IPS-18a (cell line): ENCODE measurements around the gene CCR3.

ENCODE experiments used
- H3K27ac ChIP-seq: one replicate; pipeline ENCODE4 v1.5.1; 2013; ENCODE audit warnings: low read length
- H3K27me3 ChIP-seq: one replicate; pipeline ENCODE4 v1.6.1; 2013; ENCODE audit warnings: mild to moderate bottlenecking, low read length; ENCODE audit not compliant: control insufficient read depth, insufficient read depth
- H3K36me3 ChIP-seq: one replicate; pipeline ENCODE4 v1.6.1; 2013; ENCODE audit warnings: low read depth, low read length; ENCODE audit not compliant: control insufficient read depth
- H3K4me1 ChIP-seq: one replicate; pipeline ENCODE4 v1.6.1; 2013; ENCODE audit warnings: low read depth, low read length; ENCODE audit not compliant: control insufficient read depth
- H3K4me3 ChIP-seq: one replicate; pipeline ENCODE4 v1.5.1; 2013; ENCODE audit warnings: low read length
- H3K9ac ChIP-seq: one replicate; pipeline ENCODE4 v1.6.1; 2013; ENCODE audit warnings: mild to moderate bottlenecking, low read length, moderate library complexity
- H3K9me3 ChIP-seq: one replicate; pipeline ENCODE4 v1.6.1; 2013; ENCODE audit warnings: low read depth, low read length; ENCODE audit not compliant: control insufficient read depth

Gene CCR3

GRCh38 chr3:46291046-46291445 is 48.8 kb downstream of the CCR3 start:
- Histone ChIP-seq H3K27me3 (no peaks in the 10 kb centered on the region), H3K9ac (no peak overlapping the region), H3K4me1 (no peaks in the 10 kb centered on the region), H3K27ac (no peak overlapping the region), H3K4me3 (no peak overlapping the region), H3K36me3 (no peaks in the 10 kb centered on the region), H3K9me3 (no peaks in the 10 kb centered on the region)

DNA sequence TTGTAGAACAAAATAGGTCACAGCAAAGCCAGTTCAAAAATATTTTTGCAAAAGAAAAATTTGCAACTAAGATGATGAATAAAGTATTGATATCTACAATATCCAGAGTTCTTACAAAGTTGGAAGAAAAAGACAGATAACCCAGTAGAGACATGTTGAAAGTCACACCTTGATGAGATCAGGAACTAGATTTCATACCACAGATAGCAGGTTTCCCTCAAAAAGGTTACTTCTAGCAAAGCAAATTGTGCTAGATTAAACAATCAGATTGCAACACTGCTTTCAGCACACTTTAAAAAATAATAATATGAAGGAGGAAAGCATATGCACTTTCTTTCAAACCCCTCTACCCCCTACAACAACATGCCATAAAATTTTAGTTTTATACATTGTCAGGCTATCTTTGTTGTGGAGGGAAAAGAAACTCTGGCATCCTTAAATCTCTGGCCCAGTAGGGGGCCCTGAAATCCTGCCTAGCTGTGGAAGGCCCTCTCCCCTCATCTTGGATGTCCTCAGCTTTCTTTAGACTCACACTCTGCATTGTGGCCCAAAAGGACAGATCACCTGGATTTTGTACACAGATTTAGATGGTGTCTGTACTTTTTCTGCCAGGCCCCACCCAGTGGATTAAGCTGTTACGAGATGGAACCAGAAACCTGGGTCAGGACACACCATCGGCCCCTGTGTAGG is 50.9 kb downstream of the CCR3 start:
- H3K27me3 ChIP-seq, result no peaks in the 10 kb centered on the region
- no peak overlapping the region for H3K27ac ChIP-seq
- H3K9me3 ChIP-seq, result no peaks in the 10 kb centered on the region
- no peaks in the 10 kb centered on the region for H3K4me1 ChIP-seq
- no peak overlapping the region for H3K9ac ChIP-seq
- no peaks in the 10 kb centered on the region for H3K36me3 ChIP-seq
- no peak overlapping the region for H3K4me3 ChIP-seq

DNA sequence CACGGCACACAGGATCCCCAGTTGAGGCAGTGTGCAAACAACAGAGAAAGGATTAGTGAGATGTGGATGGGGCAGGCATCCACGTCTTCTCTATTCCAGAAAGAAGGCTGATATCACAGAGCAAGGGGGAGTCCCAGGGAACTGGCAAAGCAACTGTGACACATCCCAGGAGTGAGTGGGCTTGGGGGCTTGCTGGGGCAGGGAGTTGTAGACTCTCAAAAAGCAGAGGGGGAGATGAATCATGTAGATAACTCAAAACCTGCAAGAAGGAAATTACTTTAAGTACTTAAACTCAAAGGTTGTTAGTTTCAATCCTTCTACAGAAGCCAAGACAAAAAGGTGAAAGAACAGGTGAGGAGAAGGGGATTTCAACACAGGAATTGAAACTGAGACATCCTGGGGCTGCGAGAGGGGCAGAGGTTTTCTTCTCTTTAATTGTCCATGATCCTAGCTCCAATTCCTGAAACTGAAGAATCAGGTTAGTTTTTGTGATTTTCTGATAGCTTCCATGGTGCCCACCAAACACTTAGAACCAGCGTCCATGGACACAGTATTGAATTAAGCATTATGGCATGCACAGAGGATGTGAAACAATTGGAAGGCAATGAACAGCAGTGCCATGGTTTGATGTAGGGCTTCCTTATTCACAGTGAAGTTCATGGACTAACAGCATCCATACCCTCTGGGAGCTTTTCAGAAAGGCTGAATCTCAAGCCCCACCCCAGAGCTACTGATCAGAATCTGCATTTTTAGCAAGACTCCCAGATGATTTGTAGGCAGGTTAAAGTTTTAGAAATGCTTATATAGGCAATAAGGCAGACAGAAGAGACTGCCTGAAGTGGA is 52.0 kb downstream of the CCR3 start:
- H3K9ac ChIP-seq, result no peak overlapping the region
- no peaks in the 10 kb centered on the region for H3K4me1 ChIP-seq
- H3K4me3 ChIP-seq, result no peak overlapping the region
- H3K36me3 ChIP-seq, result no peaks in the 10 kb centered on the region
- no peaks in the 10 kb centered on the region for H3K9me3 ChIP-seq
- H3K27me3 ChIP-seq, result no peaks in the 10 kb centered on the region
- H3K27ac ChIP-seq, result no peak overlapping the region

- H3K9me3 ChIP-seq, result no peaks in the 10 kb centered on the region
- no peak overlapping the region for H3K4me3 ChIP-seq
- H3K4me1 ChIP-seq, result no peaks in the 10 kb centered on the region
- H3K27ac ChIP-seq, result no peak overlapping the region
- H3K9ac ChIP-seq, result no peak overlapping the region
- no peaks in the 10 kb centered on the region for H3K36me3 ChIP-seq
- H3K27me3 ChIP-seq, result no peaks in the 10 kb centered on the region
Observed at GRCh38 chr3:46296826-46297225, 54.6 kb downstream of the CCR3 start.

GRCh38 chr3:46297658-46298423 is 55.6 kb downstream of the CCR3 start:
- H3K4me1 ChIP-seq, result no peaks in the 10 kb centered on the region
- no peak overlapping the region for H3K4me3 ChIP-seq
- no peak overlapping the region for H3K9ac ChIP-seq
- no peaks in the 10 kb centered on the region for H3K36me3 ChIP-seq
- no peak overlapping the region for H3K27ac ChIP-seq
- H3K9me3 ChIP-seq, result no peaks in the 10 kb centered on the region
- no peaks in the 10 kb centered on the region for H3K27me3 ChIP-seq

DNA sequence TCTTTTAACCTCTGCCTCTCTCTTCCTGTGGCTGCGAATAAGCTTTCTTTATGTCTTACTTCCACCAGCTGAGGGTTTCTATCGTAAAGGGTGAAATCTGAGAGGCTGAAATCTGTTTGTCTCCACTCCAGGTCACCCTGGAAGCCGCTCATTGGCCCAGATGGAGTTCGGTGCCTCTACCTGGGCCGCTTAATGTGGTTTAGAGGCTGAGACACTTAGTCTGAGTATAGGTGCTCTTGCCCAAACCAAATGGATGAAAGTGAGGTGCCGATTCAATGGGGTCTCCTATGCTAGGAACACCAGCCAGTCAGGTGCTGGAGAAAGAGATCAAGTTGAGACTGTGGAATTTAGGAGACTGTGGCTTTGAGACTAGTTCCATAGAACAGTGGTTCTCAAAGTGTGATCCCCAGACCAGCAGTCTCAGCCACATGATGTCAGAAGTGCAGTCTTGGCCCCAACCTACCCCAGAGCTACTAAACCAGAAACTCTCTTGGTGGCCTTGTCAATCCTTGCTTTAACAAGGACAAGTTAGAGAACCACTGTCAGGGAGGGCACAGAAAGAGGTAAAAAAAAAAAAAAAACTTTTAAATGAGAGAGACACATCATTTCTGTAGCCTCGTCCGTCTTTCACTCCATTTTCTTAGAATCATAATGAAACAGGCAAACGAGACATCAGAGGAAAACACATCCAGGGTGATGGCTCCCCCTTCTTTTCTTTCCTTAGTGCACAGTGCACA is 56.8 kb downstream of the CCR3 start:
- Histone ChIP-seq H3K27me3 (no peaks in the 10 kb centered on the region), H3K27ac (no peak overlapping the region), H3K4me1 (no peaks in the 10 kb centered on the region), H3K4me3 (no peak overlapping the region), H3K9ac (no peak overlapping the region), H3K9me3 (no peaks in the 10 kb centered on the region), H3K36me3 (no peaks in the 10 kb centered on the region)

- H3K27ac ChIP-seq, result no peak overlapping the region
Observed at GRCh38 chr3:46299608-46300460, 57.6 kb downstream of the CCR3 start.

GRCh38 chr3:46300461-46300789 is 58.2 kb downstream of the CCR3 start:
- H3K4me3 ChIP-seq, result no peak overlapping the region
- no peaks in the 10 kb centered on the region for H3K4me1 ChIP-seq
- no peaks in the 10 kb centered on the region for H3K9me3 ChIP-seq
- no peak overlapping the region for H3K9ac ChIP-seq
- no peaks in the 10 kb centered on the region for H3K36me3 ChIP-seq
- H3K27ac ChIP-seq, result no peak overlapping the region
- H3K27me3 ChIP-seq, result no peaks in the 10 kb centered on the region

More at GRCh38 chr3:46299608-46300460, 57.6 kb downstream of the CCR3 start:
- H3K9ac ChIP-seq, result no peak overlapping the region
- H3K9me3 ChIP-seq, result no peaks in the 10 kb centered on the region
- H3K36me3 ChIP-seq, result no peaks in the 10 kb centered on the region
- no peaks in the 10 kb centered on the region for H3K27me3 ChIP-seq
- no peaks in the 10 kb centered on the region for H3K4me1 ChIP-seq
- H3K4me3 ChIP-seq, result no peak overlapping the region

GRCh38 chr3:46301122-46301835 is 59.0 kb downstream of the CCR3 start:
- Histone ChIP-seq H3K4me1 (no peaks in the 10 kb centered on the region), H3K9me3 (no peaks in the 10 kb centered on the region), H3K27me3 (no peaks in the 10 kb centered on the region), H3K36me3 (no peaks in the 10 kb centered on the region), H3K9ac (no peak overlapping the region), H3K27ac (no peak overlapping the region), H3K4me3 (no peak overlapping the region)

- H3K9ac ChIP-seq, result no peak overlapping the region
- no peak overlapping the region for H3K4me3 ChIP-seq
- no peaks in the 10 kb centered on the region for H3K36me3 ChIP-seq
- H3K9me3 ChIP-seq, result no peaks in the 10 kb centered on the region
- H3K4me1 ChIP-seq, result no peaks in the 10 kb centered on the region
- H3K27me3 ChIP-seq, result no peaks in the 10 kb centered on the region
- H3K27ac ChIP-seq, result no peak overlapping the region
Observed at GRCh38 chr3:46303240-46303639, 61.0 kb downstream of the CCR3 start.
